Fibroblast of peridontal ligament (primary cell): Measurements from ENCODE around the gene ENTPD8.

Experiments used
- DNase-seq: peaks from one replicate; pipeline ENCODE4 v3.0.0-alpha.2; 2010; ENCODE audit errors: extremely low read depth

Gene ENTPD8

DNA sequence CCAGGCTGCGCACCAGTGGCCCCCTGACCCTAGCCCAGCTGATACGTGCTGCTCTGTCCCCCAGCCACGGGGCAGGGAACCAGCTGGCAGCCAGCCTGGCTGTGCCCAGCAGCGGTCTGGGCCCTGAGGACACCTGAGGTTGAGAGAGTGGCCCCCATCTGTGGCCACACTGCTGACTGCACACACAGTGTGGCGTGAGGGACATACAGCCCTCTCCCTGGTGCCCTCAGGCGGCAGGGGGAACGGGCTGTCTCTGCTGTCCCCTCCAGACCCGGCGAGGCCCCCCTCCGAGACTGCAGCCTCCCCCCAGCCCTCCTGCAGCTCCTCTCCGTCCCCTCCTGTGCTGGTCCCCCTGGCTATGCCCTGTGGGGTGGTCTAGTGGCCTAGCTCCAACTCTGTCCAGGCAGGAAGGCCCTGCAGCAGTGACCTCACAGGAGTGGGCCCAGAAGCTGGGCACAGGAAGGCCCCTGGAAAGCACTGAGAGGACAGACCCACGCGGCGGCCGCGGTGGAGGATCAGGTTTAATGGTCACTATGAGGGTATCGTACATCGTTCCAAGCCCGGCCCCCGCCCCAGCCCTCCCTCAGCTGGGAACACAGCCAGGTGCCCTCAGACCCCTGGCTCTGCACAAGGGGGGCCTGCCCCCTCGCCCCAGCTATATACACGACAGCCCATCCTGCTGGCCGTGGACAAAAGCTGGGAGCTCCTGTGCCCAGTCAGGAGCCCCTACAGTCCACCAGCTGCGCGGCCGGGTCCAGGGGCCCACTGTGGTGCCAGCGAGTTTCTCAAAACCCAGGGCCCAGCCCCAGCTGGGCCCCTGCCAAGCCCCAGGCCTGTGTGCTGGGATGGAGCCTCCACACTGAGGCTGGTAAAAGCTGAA is 6.8 kb upstream of the ENTPD8 start:
- no peak for DNase-seq

DNA sequence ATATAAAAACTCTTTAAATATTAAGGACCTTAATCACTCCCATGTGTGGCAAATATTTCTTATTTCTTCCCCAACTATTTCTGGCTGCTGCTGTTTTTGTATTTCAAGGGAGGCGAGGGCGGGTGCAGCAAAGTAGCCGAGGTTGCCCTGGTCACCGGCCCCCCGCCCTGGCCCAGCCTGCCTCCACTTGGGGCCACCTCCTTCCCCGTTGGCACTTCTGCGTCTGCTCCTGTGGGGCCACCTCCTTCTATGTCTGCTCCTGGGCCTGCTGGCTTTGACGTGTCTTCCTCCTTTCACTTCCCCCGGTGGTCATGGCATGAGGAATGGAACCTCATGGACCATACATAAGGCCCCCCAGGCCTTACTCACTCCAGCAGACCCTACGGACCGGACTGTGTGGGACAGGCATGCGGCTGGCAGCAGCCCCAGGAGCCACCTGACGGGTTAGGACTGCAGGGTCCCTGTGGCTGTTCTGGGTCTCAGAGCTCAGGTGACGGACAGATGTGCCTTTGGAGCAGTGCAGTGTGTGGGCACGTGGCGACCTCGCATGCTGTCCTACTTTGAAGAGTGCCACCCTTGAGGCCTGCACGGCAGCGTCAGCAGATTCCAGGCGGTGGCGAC is 5.8 kb upstream of the ENTPD8 start:
- peak; percentile 41 for DNase-seq

DNA sequence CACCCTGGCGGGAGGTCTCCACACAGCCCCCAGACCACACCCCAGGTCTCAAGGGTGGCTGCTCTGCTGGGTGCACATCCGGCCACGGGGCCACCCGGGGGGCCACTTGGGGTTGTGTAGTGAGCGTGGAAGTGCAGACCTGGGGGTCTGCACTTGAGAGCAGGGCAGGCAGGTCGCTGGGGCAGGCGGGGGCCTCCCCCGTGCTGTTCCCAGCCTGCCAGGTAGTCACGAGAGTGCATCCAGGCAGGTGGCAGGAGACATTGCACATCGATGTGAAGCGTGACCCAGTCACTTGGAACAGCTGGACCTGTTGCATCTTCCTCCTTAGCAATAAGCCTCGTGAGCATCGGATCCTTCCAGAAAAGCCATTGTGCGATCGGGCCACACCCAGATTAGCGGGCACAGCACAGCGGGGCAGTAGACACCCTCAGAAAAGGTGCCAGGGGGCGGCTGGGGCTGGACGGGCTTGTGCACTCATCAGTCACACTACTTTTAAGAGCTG is 4.8 kb upstream of the ENTPD8 start:
- no peak for DNase-seq

DNA sequence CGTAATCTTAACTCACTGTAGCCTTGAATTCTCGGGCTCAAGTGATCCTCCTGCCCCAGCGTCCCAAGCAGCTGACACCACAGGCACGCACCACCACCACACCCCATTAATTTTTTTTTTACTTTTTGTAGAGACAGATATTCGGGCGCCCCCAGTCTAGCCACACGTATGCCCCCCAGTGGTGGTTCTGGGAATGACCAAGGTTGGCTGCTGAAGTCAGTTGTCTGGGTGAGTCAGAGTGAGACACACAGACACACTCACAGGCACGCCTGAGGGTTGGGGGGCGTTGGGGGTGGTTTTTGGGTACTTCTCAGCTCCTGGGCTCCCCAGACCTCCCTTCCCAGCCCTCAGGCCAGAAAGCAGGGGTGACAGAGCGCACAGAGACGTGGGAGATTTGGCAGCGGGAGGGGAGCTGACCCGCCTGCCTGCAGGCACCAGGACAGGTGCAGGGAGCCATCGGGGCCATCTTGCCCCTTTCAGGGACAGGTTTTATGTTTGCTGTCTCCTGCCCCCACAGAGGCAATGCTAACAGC is 4.2 kb upstream of the ENTPD8 start:
- peak; percentile 65 for DNase-seq

DNA sequence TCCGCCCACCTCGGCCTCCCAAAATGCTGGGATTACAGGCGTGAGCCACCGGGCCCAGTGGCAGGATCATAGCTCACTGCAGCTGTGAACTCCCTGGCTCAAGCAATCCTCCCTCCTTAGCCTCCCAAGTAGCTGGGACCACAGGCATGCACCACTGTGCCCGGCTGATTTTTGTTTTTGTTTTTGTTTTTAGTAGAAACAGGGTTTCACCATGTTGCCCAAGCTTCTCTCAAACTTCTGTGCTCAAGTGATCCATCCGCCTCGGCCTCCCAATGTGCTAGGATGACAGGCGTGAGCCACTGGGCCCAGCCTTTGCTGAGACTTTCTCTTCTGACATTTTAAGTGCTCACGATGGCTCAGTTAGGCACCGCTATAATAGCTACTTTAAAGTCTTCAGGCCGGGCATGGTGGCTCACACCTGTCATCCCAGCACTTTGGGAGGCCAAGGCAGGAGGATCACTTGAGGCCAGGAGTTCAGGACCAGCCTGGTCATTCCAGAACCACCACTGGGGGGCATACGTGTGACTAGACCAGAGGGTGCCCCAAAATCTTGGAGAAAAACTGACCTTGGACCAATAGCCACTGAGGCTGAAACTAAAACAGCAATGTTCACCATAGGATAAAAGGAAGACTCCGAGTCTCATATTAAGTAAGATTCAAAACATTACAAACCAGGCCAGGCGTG is 3.1 kb upstream of the ENTPD8 start:
- no peak for DNase-seq

DNA sequence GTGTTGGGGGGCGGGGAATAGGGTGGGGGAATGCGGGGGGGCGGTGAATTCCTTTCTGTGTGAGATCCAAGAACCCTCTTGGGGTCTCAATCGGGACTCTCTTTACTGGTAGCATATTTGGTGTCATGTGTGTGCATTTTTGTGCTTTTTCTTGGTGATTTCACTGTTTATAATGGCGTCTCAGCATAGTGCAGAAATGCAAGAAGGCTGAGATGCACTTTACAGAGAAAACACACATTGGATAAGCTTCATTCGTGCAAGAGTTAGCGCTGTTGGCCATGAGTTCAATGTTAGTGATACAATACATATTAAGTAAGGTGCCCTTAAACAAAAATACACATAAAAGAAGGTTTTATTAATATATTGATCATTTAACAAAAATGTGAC is 771 bp upstream of the ENTPD8 start:
- DNase-seq, result no peak

DNA sequence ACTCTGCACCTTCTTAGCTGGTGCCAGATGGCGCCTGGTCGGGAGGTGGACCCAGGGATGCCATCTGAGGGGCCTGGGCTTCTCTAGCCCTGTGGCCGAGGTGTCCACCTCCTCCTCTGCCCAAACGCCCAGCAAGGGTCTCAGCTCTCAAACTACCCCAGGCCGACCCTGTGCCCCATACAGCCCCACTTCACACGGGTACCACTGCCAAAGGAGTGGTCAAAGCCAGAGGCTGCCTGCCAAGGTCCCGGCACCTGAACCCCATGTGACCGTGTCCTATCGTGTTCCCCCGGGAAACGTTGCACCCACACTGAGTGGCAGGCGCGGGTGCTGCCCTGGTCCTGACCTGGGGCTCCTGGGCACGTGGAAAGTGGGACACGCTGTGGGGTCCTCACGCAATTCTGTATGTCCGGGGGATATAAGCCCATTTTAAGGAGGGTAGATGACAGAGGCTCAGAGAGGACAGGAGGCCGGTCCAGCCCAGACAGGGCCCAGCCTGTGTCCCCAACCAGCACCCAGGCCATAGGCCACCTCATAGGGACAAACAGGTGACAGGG is 1.9 kb downstream of the ENTPD8 start:
- no peak for DNase-seq

DNA sequence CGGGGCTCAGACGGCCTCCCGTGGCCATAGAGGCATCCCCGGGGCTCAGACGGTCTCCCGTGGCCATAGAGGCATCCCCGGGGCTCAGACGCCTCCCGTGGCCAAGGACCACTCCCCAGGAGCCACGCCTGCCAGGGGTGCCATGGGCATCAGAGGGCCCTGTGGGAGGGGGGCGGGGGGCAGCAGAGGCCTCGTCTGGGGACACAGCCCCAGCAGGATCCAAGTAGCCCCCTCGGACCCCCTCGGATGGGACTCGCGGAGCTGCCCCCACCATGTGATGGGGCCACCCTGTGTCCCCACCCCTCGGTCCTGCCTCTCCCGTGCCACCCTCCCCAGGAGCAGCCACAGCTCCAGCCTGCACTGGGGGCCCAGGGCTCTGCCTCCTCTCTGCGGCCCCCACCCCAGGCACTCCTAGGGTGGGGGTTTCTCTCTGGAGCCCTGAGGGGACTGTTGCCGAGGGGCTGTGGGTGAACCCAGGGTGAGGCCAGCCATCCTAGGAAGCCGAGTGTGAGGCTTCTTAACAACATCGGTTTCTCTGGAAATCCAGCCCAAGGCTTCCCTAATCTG is 2.5 kb downstream of the ENTPD8 start:
- DNase-seq, result no peak

DNA sequence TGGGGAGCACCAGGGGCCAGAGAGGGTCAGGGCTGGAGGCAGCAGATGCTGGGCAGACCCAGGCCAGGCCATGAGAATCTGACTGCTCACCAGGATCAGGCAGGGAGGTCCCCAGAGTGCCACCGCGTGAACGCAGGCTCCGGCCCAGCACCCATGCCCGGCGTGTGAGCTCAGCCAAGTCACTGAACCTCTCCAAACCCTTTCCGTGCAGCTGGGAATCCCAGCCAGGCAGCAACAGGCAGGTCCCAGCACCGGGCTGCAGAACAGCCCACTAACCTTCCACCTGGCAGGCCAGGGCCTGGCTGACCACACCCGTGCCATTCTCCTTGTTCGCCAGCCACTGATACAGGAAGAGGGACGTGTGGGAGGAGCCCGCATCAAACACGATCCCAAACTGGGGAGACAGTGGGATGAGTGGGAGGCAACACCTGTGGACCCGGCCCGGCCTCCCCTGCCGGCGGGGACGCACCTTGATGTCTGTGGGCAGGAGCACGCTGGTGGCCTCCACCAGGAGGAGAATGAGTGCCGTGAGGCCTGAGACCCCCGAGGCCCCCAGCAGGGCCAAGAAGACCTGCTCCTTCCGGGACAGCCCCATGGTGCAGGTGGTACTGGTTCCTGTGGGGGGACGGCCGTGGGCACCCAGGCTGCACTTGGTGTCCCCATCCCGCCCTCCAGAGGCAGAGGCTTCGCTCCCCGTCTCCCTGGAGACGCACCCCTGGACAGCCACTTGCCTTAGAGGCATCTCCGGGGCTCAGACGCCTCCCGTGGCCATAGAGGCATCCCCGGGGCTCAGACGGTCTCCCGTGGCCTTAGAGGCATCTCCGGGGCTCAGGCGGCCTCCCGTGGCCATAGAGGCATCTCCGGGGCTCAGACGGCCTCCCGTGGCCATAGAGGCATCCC is 3.2 kb downstream of the ENTPD8 start:
- no peak for DNase-seq

DNA sequence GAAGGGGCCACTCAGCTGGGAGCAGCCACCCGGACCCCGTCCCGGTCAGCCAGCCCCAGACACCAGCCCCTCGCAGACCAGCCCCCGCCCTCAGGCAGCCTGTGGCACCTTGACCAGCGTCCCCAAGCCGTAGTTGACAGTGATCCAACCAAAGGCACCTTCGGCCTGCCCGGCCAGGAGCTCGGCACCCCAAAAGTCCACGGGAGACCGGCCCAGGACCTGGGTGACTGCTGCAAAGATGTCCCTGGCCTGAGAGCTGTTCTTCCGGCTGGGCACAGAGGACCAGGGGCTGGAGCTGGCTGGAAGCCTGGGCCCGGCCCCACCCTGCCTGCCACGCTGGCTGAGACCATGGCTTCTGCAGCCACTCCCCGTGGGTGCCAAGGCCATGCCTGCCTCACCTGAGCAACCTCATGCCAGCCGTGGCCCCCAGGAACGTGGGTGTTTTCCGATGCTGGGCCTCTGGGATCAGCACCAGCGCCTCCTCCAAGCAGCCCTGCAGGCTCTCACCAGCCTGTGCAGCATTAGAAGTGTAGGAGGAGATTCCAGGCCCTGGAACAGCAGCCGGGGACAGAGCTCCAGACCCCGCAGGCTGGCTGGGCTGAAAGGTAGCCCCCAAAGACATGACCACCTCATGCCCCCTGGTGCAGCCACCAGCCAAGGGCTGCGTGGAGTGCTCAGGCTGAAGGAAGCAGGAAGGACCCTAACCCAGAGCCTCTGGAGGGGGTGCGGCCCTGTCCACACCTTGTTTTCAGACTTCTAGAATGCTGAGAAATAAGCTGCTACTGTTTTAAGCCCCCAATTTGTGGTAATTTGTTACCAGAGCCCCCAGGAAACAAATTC is 4.2 kb downstream of the ENTPD8 start:
- DNase-seq, result no peak

DNA sequence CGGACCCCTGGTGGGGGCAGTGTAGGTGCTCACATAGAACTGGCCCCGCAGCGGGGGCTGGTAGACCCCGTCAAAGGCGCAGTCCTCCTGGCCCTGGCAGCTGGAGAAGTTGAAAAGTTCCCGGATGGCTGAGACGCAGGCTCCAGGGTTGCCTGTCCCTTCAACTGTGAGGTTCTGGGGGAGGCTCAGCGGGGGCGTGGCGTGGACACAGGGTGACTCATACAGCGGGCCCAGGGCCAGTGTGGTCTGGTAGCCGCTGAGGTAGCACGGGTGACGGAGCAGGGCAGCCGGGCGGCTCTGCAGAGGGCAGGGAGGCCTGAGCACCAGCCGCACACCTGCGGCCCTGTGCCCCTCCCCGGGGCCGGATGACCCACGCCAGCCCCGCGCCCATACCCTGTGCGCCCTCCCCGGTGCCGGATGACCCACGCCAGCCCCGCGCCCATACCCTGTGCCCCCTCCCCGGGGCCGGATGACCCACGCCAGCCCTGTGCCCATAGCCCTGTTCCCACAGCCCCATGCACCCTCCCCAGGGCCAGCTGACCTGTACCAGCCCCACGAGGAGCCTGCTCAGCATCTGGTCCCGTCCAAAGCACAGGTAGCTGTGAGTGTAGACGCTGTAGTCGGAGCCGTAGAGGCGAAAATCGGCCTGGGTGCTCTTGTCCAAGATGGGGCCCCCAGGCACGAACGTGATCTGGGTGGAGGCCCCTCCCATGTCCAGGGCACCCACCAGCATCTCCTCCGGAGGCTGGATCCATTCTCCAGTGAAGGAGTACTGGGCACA is 5.0 kb downstream of the ENTPD8 start:
- DNase-seq, result peak; percentile 66

DNA sequence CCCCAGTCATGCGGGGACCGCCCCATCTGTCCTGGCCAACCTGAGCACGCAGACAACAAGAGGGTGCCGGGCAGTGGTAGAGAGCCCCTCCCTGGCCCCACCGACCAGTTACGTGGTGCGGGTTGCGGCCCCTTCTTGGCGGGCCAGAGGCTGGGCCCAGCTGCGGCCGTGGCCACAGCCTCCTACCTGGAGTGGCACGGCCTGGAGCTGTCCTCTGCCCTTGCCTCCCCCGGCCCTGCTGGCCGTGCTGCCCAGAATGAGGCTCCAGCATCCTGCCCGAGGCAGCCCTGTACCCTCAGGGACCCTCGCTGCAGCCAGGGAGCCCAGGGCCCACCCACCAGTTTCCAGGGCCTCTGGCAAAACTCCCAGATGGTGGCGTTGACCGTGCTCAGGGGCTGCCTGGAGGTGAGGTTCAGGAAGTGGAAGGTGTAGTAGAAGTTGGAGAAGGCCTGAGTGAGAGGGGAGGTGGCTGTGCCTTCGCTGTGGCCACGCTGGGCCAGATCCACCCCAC is 5.7 kb downstream of the ENTPD8 start:
- no peak for DNase-seq

DNA sequence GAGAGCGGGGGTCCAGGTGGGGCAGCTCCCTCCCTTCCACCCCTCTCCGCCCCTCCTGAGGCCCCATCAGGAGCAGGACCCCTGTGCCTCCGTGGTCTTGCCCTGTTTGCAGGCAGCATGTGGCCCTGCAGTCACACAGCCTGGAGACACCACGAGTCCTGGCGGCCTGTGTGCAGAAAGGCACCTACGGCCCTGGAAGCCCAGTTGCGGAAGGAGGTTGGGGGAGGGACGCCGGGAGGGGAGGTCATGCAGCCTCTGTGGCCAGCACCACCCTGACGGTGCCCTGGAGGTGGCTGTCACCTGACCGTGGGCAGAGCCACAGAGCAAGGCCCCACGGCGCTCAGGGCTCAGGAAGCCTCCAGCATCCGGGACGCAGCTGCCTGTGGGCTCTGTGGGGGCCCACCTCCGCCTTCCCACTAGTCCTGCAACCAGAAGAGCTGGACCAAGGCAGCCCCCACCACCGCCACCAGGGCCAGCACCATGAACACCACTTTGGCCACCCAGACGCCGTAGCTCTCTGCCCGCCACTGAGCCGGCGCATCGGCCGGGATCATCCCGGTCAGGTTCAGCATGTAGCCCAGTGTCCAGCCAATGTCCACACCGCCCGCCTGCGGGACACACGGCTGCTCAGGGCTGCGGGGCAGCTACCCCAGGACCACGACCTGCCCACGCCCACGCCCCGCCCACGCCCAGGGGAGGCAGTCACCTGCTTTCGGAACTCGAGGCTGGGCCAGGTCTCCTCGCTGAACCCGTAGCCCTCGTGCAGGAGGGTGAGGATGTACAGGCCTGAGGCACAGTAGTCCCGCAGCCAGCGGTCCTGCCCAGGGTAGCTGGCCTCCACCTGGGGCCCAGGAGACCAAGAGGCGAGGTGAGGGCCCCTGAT is 6.4 kb downstream of the ENTPD8 start:
- no peak for DNase-seq

DNA sequence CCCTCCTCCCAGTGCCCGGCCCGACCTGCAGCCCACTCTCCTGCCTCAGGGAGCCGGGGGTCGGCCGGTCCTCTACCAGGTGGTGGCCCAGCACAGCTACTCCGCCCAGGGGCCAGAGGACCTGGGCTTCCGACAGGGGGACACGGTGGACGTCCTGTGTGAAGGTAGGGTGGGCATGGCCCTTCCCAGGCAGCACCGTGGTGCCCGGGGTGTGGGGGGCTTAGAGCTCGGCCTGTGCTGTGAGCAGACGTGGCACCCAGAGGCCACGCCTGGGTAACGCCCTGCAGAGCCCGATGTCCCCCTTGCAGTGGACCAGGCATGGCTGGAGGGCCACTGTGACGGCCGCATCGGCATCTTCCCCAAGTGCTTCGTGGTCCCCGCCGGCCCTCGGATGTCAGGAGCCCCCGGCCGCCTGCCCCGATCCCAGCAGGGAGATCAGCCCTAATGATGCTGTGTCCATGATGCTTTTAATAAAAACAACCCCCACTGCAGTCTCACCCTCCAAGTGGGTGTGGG is 7.2 kb downstream of the ENTPD8 start:
- no peak for DNase-seq

DNA sequence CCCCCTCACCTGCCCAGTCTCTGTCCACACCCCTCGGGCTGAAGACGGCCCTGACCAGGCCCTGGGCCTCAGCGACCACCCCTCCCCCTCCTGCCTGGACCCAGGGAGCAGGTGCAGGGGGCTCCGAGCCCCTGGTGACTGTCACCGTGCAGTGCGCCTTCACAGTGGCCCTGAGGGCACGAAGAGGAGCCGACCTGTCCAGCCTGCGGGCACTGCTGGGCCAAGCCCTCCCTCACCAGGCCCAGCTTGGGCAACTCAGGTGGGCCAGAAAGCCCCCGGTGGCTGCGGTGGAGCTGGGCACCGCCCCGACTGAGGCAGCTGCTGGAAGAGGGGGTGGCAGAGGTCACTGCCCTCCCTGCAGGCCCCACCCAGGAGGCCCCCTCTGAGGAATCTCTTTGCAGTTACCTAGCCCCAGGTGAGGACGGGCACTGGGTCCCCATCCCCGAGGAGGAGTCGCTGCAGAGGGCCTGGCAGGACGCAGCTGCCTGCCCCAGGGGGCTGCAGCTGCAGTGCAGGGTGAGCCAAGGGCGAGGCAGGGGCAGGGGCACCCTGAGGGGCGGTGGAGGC is 7.7 kb downstream of the ENTPD8 start:
- no peak for DNase-seq

DNA sequence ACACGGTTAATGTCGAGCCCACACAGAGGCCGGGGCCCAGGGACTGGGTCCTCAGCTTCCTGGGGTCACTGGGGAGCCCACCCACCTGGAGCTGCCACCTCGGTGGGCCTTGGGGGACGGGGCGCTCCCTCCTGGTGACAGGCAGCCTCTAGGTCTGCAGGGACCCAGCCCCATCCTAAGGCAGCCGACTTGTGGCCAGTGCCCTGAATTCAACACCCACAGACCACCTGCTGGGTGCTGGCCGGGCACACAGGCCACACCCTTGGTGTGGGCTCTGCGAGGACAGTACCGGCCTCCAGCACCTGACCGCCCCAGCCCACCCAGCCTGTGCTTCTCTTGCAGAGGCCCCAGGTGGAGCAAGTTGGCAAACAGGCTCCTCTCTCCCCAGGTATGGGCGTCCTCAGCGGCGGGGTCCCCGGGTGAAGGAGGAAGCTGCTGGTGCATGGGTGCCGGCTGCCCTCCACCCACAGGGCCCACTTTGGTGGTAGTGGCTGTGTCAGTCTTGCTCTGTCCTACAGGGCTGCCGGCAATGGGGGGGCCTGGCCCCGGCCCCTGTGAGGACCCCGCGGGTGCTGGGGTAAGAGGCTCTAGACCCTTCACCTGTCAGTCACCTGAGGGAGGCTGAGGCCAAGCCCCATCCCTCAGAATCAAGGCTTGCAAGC is 8.3 kb downstream of the ENTPD8 start:
- DNase-seq, result no peak
